Omental fat pad (tissue), 4 donors: ENCODE results near the gene CLEC16A. TPM values are rescaled to one million over a fixed set of nuclear protein-coding genes. Genes with fewer than 3 reads are reported as not detected.

Experiments used
- ATAC-seq: fragments of 150-250 bp; one replicate; pipeline ENCODE4 v1.9.1; 2016; ENCODE audit warnings: mild to moderate bottlenecking, moderate library complexity; ENCODE audit not compliant: low FRiP score
- DNase-seq: peaks from one replicate; pipeline ENCODE4 v3.0.0-alpha.2; 2019; ENCODE audit warnings: low spot score
- total RNA-seq, 4 donors: library from RNA; depleted of rRNA; stranded (reverse); fragments of >200 nt; gene quantifications; one replicate each; pipeline ENCODE4 v1.1.0, GENCODE V29; 2016
- TF ChIP-seq, protein P1 (sequence below), 3 donors: fragments of 450-650 bp; IDR thresholded peaks; one replicate each; pipeline ENCODE4 v1.5.1; 2016 to 2017; ENCODE audit warnings: antibody characterized with exemption in 3 of 3, mild to moderate bottlenecking in 3 of 3, moderate library complexity in 2 of 3

CLEC16A gene
- total RNA-seq, 4 donors from 2014 or later = 24.0 to 36.9 (median 29.5) TPM

DNA sequence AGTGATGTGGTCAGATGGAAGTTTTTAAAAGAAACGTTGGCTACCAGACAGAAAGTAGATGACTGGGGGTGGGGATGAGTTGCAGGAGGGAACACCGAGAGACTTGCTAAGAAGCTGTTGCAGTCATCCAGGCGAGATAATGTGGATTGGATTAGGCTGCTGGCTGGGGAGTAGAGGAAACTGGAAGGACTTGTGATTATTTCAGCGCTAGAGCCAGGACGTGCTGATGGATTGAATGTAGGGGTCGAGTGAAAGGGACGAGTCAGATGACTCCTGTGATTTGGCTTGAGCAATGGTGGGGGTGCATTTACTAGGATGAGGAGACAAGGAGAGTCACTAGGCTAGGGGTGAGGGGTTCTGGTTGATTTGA lies 88.5 kb downstream of the CLEC16A start:
- ATAC-seq (peak; percentile 37), DNase-seq (no peak)
- TF ChIP-seq, protein P1, sequence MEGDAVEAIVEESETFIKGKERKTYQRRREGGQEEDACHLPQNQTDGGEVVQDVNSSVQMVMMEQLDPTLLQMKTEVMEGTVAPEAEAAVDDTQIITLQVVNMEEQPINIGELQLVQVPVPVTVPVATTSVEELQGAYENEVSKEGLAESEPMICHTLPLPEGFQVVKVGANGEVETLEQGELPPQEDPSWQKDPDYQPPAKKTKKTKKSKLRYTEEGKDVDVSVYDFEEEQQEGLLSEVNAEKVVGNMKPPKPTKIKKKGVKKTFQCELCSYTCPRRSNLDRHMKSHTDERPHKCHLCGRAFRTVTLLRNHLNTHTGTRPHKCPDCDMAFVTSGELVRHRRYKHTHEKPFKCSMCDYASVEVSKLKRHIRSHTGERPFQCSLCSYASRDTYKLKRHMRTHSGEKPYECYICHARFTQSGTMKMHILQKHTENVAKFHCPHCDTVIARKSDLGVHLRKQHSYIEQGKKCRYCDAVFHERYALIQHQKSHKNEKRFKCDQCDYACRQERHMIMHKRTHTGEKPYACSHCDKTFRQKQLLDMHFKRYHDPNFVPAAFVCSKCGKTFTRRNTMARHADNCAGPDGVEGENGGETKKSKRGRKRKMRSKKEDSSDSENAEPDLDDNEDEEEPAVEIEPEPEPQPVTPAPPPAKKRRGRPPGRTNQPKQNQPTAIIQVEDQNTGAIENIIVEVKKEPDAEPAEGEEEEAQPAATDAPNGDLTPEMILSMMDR (IDR thresholded peaks at IDR 0.05) = no peak

DNA sequence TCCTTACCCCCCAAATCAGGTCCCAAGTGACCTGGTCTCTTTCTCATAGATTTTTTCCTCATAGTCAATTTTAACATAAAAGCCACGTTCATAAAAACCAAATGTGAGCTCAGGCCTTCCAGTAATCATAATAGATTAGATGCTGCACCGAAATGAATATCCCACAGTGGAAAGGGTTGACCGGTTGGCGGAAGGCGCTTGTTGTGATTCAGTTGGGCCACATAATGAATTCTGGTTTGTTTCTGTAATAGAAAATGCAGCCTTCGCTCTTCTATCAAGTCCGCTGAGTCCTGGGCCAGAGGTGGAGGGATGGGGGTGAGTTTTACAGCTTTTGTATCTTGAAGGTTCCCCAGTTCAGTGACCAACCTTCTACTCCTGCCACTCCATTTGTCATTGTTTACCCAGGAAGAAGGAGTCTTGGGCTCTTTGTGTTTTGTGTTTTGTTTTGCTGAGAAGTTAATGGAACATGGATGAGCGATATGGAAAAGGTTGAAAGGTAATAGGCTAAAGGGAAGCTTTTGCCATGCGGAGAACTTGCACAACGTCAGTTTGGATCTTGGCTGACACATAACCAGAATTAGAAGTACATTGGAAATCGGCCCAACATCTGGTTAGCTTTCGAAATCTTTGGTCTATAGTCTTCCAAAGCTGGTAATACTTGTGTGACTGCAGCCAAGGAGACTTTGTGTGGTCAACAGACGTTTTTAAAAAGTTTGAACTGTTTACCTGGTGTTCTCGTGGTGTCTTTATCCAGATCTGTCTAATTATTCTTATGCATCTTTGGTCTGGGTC lies 89.5 kb downstream of the CLEC16A start:
- no peak for DNase-seq
- ATAC-seq = no peak
- TF ChIP-seq, protein P1 (IDR thresholded peaks at IDR 0.05) = no peak

DNA sequence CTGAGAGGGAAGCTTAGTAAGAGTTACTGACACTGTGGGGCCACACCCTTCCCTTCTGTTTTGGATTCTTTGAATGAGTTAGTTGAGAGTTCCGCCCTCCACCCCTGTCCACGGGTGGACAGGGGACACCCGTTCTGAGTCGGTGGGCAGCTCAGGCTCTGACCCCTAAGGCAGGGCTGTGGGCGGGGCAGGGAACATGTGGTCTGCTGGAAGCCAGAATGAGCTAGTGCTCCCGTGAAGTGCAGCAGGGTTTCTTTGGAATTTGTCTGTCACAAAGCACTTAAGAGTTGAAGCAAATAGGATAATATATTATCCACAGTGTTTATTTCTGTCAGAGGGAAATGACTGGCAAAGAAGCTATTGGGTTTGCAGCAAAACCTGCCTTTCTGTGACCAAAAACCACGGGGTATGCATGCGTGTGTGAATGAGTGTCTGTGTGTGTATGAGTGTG lies 90.1 kb downstream of the CLEC16A start:
- no peak for DNase-seq
- TF ChIP-seq, protein P1 (IDR thresholded peaks at IDR 0.05) = no peak
- no peak for ATAC-seq

DNA sequence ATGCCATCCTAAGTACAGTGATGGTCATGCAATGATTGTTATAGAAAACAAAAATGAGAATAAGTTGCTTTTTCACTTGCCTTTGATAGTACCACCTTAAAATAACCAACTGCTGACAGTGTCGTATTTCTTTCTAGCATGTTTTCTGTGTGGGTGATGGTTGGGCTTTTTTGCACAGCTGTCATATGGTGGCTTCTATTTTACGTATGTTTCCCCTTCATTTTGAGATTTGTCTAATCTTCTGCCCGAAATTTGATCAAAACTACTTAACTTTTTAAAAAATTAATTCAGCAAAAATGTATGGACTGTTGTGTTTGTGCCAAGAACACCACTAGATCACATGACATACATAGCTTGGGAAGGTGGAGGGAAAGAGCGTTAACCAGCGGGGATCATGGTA lies 90.7 kb downstream of the CLEC16A start:
- DNase-seq = no peak
- TF ChIP-seq, protein P1 (IDR thresholded peaks at IDR 0.05) = no peak
- no peak for ATAC-seq

DNA sequence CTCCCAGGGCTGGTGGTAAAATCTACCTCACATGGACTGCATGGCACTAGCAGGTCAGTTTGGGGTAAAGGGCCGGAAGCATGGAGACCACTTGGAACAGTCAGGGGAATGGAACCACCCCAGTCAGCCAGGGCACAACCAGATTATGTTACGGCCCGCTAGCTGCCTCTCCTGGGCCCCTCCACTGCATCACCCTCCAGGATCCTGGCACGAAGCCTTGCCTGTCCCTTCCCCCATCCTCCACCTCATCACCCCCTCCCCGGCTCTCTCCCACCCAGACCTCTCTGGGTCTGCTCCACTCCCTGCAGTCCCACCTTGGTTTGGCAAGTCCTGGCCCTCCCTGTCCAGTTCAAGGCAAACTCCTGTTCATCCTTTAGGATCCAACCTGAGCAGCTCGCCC lies 91.7 kb downstream of the CLEC16A start:
- DNase-seq (no peak), ATAC-seq (no peak)
- TF ChIP-seq, protein P1 (IDR thresholded peaks at IDR 0.05) = no peak

DNA sequence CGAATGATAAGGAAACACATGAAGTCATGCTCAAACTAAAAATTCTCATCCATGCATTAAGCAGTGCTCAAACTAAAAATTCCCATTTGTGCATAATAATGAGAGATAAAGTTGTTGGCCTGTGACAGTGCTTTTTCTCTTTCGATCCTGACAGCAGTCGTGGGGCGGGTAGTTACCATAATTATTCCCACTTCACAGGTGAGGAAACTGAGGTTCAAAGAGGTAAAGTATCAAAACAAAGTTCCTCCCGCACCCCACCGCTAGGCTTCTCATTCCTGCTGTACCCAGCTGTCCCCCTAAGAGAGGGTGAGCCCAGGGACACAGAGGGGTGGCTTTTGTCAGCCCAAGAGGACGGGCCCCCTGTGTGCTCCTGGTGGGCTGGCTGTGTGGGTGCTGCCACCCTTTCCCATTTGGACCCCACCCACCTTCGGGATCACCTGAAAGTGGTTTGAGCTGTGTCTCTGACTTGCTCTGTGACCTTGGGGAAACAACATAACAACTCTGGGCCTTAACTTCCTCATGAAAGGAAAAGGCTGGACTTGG lies 92.6 kb downstream of the CLEC16A start:
- DNase-seq = no peak
- ATAC-seq = no peak
- TF ChIP-seq, protein P1 (IDR thresholded peaks at IDR 0.05) = no peak

DNA sequence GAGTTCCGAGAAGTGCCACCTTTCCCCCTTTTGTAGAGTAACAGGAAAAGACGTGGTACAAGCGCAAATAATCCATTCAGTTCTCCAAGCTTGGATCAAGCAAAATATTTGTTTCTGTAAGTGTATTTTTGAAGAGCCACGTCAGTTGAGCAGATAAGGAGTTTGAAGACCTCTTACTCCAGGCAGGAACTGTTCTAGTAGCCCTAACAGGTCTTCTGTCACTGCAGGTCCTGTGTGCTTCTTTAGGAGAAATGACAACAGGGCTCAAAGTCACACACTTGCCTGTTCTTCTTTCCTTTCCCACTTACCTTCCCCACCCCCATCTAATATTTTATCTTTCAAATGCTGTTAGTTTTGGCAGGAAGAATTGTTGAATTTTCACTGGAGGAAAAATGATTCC lies 93.9 kb downstream of the CLEC16A start:
- ATAC-seq (no peak), DNase-seq (no peak)
- TF ChIP-seq, protein P1 (IDR thresholded peaks at IDR 0.05) = no peak
